ENCODE data around the gene KRT83.

DNA sequence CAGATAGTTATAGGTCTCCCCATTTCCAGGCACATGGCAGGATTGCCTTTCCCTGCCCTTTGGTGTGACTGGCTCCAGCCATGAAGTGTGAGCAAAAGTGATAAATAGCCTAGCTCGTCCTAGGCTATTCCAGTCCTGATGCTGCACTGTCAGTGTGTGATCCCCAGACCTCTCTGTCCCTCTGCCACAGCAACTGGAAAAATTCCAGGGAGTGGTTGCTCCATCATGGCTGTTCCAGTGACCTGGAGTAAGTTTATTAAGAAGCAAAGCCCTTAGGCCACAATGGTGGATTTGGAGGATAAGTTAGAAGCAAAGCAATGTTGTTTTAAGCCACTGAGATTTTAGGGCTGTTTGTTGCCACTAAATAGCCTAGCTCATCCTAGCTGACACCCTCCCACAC, 9.8 kb upstream of the KRT83 start:
- TF ChIP-seq POLR2A (IDR thresholded peaks at IDR 0.05; ENCODE audit: low read depth, low read length) = no peak
- no peak for TF ChIP-seq POLR2AphosphoS5 (IDR thresholded peaks at IDR 0.05; ENCODE audit: low read depth, low read length)
